H1 (cell line): Measurements from ENCODE around the gene SNTG2.

Experiments used
- BCL11A ChIP-seq, 2 experiments: IDR thresholded peaks; one replicate each; pipeline ENCODE4 v1.6.1; 2011; ENCODE audit warnings: low read depth in 2 of 2, low read length in 2 of 2, mild to moderate bottlenecking in 2 of 2
- CTCF ChIP-seq, 3 experiments: IDR thresholded peaks; 1 replicate in 2 of 3; 2 replicates in 1 of 3; pipeline versions ENCODE4 v1.5.1 to v1.6.1; 2011; ENCODE audit warnings: low read length in 3 of 3, mild to moderate bottlenecking in 3 of 3, inconsistent platforms in 2 of 3, low read depth in 1 of 3, moderate library complexity in 1 of 3; ENCODE audit not compliant: insufficient read depth in 1 of 3; ENCODE audit errors: control extremely low read depth in 1 of 3
- EP300 ChIP-seq, 2 experiments: IDR thresholded peaks; 1 replicate in 1 of 2; 2 replicates in 1 of 2; pipeline ENCODE4 v1.6.1; 2011 to 2012; ENCODE audit warnings: low read depth in 2 of 2, low read length in 2 of 2, mild to moderate bottlenecking in 2 of 2, borderline replicate concordance in 1 of 2, inconsistent platforms in 1 of 2, moderate library complexity in 1 of 2
- EZH2 ChIP-seq: fragments of 200-600 bp; sonication (generic); IDR thresholded peaks from 2 replicates; pipeline ENCODE4 v1.7.1; 2012; ENCODE audit warnings: low read depth, mild to moderate bottlenecking, moderate library complexity, low read length, inconsistent platforms; ENCODE audit not compliant: severe bottlenecking
- HDAC6 ChIP-seq: IDR thresholded peaks from one replicate; pipeline ENCODE4 v1.7.1; 2012; ENCODE audit warnings: low read depth, mild to moderate bottlenecking, inconsistent platforms, low read length, moderate library complexity
- JUN ChIP-seq: IDR thresholded peaks from 2 replicates; pipeline ENCODE4 v1.6.1; 2011; ENCODE audit warnings: low read depth, mild to moderate bottlenecking, improper control_type of control experiment, low read length
- RFX5 ChIP-seq: IDR thresholded peaks from 2 replicates; pipeline ENCODE4 v1.6.1; 2011; ENCODE audit warnings: low read depth, low read length, improper control_type of control experiment, borderline replicate concordance
- TAF1 ChIP-seq: IDR thresholded peaks from 2 replicates; pipeline ENCODE4 v1.6.1; 2011; ENCODE audit warnings: mild to moderate bottlenecking, low read depth, low read length

- TF ChIP-seq HDAC6 (no peak), CTCF (IDR thresholded peaks at IDR 0.05; ENCODE audit: control extremely low read depth in 1 of 3, insufficient read depth in 1 of 3, low read depth in 1 of 3, low read length in 3 of 3) (no peak), RFX5 (no peak), EP300 (IDR thresholded peaks at IDR 0.05; ENCODE audit: borderline replicate concordance in 1 of 2, low read depth in 2 of 2, low read length in 2 of 2) (no peak), EZH2 (no peak), BCL11A (IDR thresholded peaks at IDR 0.05; ENCODE audit: low read depth in 2 of 2, low read length in 2 of 2) (no peak), JUN (no peak), TAF1 (no peak)
Observed at GRCh38 chr2:1203772-1204171, 253.1 kb downstream of the SNTG2 start.
